SK-N-SH treated with all-trans-retinoic acid at 6 μM for 48 hours (cell line): ENCODE data around the gene MTF1.

Experiments
- ATAC-seq: fragments of 200-7000 bp; cut with Tn5 transposase; 3 replicates; pipeline ENCODE4 v1.9.1; 2020; ENCODE audit warnings: mild to moderate bottlenecking, moderate library complexity
- ARNTL ChIP-seq: fragments of 450-650 bp; formaldehyde crosslinking; IDR thresholded peaks from 2 replicates; pipeline ENCODE4 v1.5.0; 2020; ENCODE audit warnings: low read depth, mild to moderate bottlenecking, moderate library complexity, borderline replicate concordance
- BACH2 ChIP-seq: fragments of 250-450 bp; sonication (Bioruptor Pico); IDR thresholded peaks from 2 replicates; pipeline ENCODE4 v1.9.0; 2021; ENCODE audit warnings: mild to moderate bottlenecking, borderline replicate concordance
- CREB5 ChIP-seq: fragments of 250-450 bp; sonication (Bioruptor Pico); IDR thresholded peaks from 2 replicates; pipeline ENCODE4 v1.5.1; 2020; ENCODE audit warnings: low read depth, mild to moderate bottlenecking, moderate library complexity
- CSRNP3 ChIP-seq: fragments of 250-450 bp; sonication (Bioruptor Pico); IDR thresholded peaks from 2 replicates; pipeline ENCODE4 v1.5.1; 2021; ENCODE audit warnings: mild to moderate bottlenecking, moderate library complexity
- ESRRG ChIP-seq: fragments of 250-450 bp; sonication (Bioruptor Pico); IDR thresholded peaks from 2 replicates; pipeline ENCODE4 v1.6.1; 2021; ENCODE audit warnings: mild to moderate bottlenecking
- GLIS3 ChIP-seq: fragments of 250-450 bp; sonication (Bioruptor Pico); IDR thresholded peaks from 2 replicates; pipeline ENCODE4 v1.5.0; 2020; ENCODE audit warnings: mild to moderate bottlenecking, moderate library complexity
- ISL1 ChIP-seq: fragments of 250-450 bp; sonication (Bioruptor Pico); IDR thresholded peaks from 2 replicates; pipeline ENCODE4 v2.1.2; 2022; ENCODE audit warnings: mild to moderate bottlenecking, moderate library complexity
- OSR1 ChIP-seq: fragments of 250-450 bp; sonication (Bioruptor Pico); IDR thresholded peaks from 2 replicates; pipeline ENCODE4 v1.8.0; 2022; ENCODE audit warnings: moderate library complexity, mild to moderate bottlenecking, inconsistent platforms
- PATZ1 ChIP-seq: fragments of 250-450 bp; sonication (Bioruptor Pico); IDR thresholded peaks from 2 replicates; pipeline ENCODE4 v1.8.0; 2020; ENCODE audit warnings: mild to moderate bottlenecking, moderate library complexity, borderline replicate concordance
- POU6F1 ChIP-seq: fragments of 250-450 bp; sonication (Bioruptor Pico); IDR thresholded peaks from 2 replicates; pipeline ENCODE4 v1.8.0; 2021; ENCODE audit warnings: low read depth, mild to moderate bottlenecking, moderate library complexity, borderline replicate concordance
- PPARA ChIP-seq: fragments of 250-450 bp; sonication (Bioruptor Pico); IDR thresholded peaks from 2 replicates; pipeline ENCODE4 v1.5.0; 2020; ENCODE audit warnings: mild to moderate bottlenecking, borderline replicate concordance
- RARB ChIP-seq: fragments of 250-450 bp; sonication (Bioruptor Pico); IDR thresholded peaks from 2 replicates; pipeline ENCODE4 v1.8.0; 2021; ENCODE audit warnings: mild to moderate bottlenecking, moderate library complexity
- SNAI2 ChIP-seq: fragments of 250-450 bp; sonication (Bioruptor Pico); IDR thresholded peaks from 2 replicates; pipeline ENCODE4 v1.5.0; 2020; ENCODE audit warnings: mild to moderate bottlenecking, moderate library complexity
- TCF4 ChIP-seq: fragments of 250-450 bp; sonication (Bioruptor Pico); IDR thresholded peaks from 2 replicates; pipeline ENCODE4 v1.8.0; 2021; ENCODE audit warnings: mild to moderate bottlenecking, moderate library complexity, borderline replicate concordance
- TOX ChIP-seq: fragments of 250-450 bp; sonication (Bioruptor Pico); IDR thresholded peaks from 2 replicates; pipeline ENCODE4 v1.8.0; 2021; ENCODE audit warnings: mild to moderate bottlenecking, moderate library complexity, borderline replicate concordance
- TSHZ2 ChIP-seq: fragments of 250-450 bp; sonication (Bioruptor Pico); IDR thresholded peaks from 2 replicates; pipeline ENCODE4 v1.5.0; 2020; ENCODE audit warnings: mild to moderate bottlenecking, moderate library complexity
- ZC3H10 ChIP-seq: fragments of 250-450 bp; sonication (Bioruptor Pico); IDR thresholded peaks from 2 replicates; pipeline ENCODE4 v1.5.1; 2021; ENCODE audit warnings: mild to moderate bottlenecking, moderate library complexity
- ZFP30 ChIP-seq: fragments of 450-650 bp; formaldehyde crosslinking; IDR thresholded peaks from 2 replicates; pipeline ENCODE4 v1.5.0; 2022; ENCODE audit warnings: mild to moderate bottlenecking, moderate library complexity
- ZNF70 ChIP-seq: fragments of 450-650 bp; formaldehyde crosslinking; IDR thresholded peaks from 2 replicates; pipeline ENCODE4 v1.5.0; 2020; ENCODE audit warnings: mild to moderate bottlenecking, moderate library complexity

The MTF1 gene

GRCh38 chr1:37868466-37868865, 9.1 kb upstream of the MTF1 start:
- TF ChIP-seq PPARA, result no peak
- no peak for TF ChIP-seq SNAI2 (CRISPR knock-in tag)
- no peak for TF ChIP-seq CSRNP3
- TF ChIP-seq PATZ1 (CRISPR knock-in tag), result no peak
- TF ChIP-seq CREB5, result no peak
- no peak for ATAC-seq

GRCh38 chr1:37867784-37868183, 8.4 kb upstream of the MTF1 start:
- no peak for ATAC-seq
- no peak for TF ChIP-seq CSRNP3
- no peak for TF ChIP-seq TCF4
- no peak for TF ChIP-seq BACH2
- TF ChIP-seq ARNTL (CRISPR knock-in tag), result no peak
- no peak for TF ChIP-seq ZC3H10
- no peak for TF ChIP-seq PPARA
- TF ChIP-seq RARB, result no peak
- TF ChIP-seq ZFP30 (CRISPR knock-in tag), result no peak
- no peak for TF ChIP-seq SNAI2 (CRISPR knock-in tag)
- TF ChIP-seq ISL1 (CRISPR knock-in tag), result no peak
- TF ChIP-seq ZNF70 (CRISPR knock-in tag), result no peak
- no peak for TF ChIP-seq GLIS3
- no peak for TF ChIP-seq POU6F1 (CRISPR knock-in tag)
- no peak for TF ChIP-seq OSR1
- no peak for TF ChIP-seq PATZ1 (CRISPR knock-in tag)
- TF ChIP-seq TOX (CRISPR knock-in tag), result no peak
- TF ChIP-seq CREB5, result no peak

GRCh38 chr1:37866491-37866890, 7.1 kb upstream of the MTF1 start:
- ATAC-seq, result no peak

More at GRCh38 chr1:37866491-37866890, 7.1 kb upstream of the MTF1 start:
- TF ChIP-seq TSHZ2 (CRISPR knock-in tag) (no peak), ESRRG (CRISPR knock-in tag) (no peak), ZNF70 (CRISPR knock-in tag) (no peak), ZC3H10 (no peak)
- TF ChIP-seq, all 23 proteins: peak for 0
